HG03196 (cell line): ENCODE measurements around the gene AOC2.

ENCODE experiments used
- ATAC-seq: cut with Tn5 transposase; IDR thresholded peaks from one replicate; pipeline ENCODE4 v1.9.1; 2021; ENCODE audit not compliant: unreplicated experiment

Gene AOC2

GRCh38 chr17:42844271-42844670 is at the start of gene AOC2:
Gene AOC2 (plus strand): TSS chr17:42844580. CDS start chr17:42844627, 47 bp downstream.
- ATAC-seq = no peak

GRCh38 chr17:42795061-42795460 is 49.3 kb upstream of the AOC2 start:
- ATAC-seq = no peak

- ATAC-seq = no peak
Observed at GRCh38 chr17:42795465-42795864, 48.9 kb upstream of the AOC2 start.

GRCh38 chr17:42796066-42796758 is 48.2 kb upstream of the AOC2 start:
- ATAC-seq = no peak

GRCh38 chr17:42797067-42798007 is 47.0 kb upstream of the AOC2 start:
- no peak for ATAC-seq

GRCh38 chr17:42798011-42798382 is 46.4 kb upstream of the AOC2 start:
- no peak for ATAC-seq

- peak; percentile 76 for ATAC-seq
Observed at GRCh38 chr17:42798383-42799380, 45.7 kb upstream of the AOC2 start, which contains the start of the genes CNTD1 and COA3. Gene CNTD1 (plus strand): TSS chr17:42798861. CDS start chr17:42799068, 207 bp downstream. Gene COA3 (minus strand): TSS chr17:42798704. CDS start chr17:42798681, 23 bp downstream.

- ATAC-seq = no peak
Observed at GRCh38 chr17:42803074-42803883, 41.1 kb upstream of the AOC2 start.

- no peak for ATAC-seq
Observed at GRCh38 chr17:42804918-42805367, 39.4 kb upstream of the AOC2 start.

GRCh38 chr17:42806249-42806648 is 38.1 kb upstream of the AOC2 start:
- ATAC-seq = no peak

- ATAC-seq = no peak
Observed at GRCh38 chr17:42809250-42809649, 35.1 kb upstream of the AOC2 start.

GRCh38 chr17:42814633-42815399 is 29.6 kb upstream of the AOC2 start:
- no peak for ATAC-seq

GRCh38 chr17:42817866-42818265 is 26.5 kb upstream of the AOC2 start:
- no peak for ATAC-seq

- no peak for ATAC-seq
Observed at GRCh38 chr17:42818379-42818778, 26.0 kb upstream of the AOC2 start.

GRCh38 chr17:42819939-42820535 is 24.3 kb upstream of the AOC2 start:
- ATAC-seq = no peak

- no peak for ATAC-seq
Observed at GRCh38 chr17:42821176-42821575, 23.2 kb upstream of the AOC2 start.

- ATAC-seq = no peak
Observed at GRCh38 chr17:42827472-42827871, 16.9 kb upstream of the AOC2 start.

GRCh38 chr17:42830971-42831370 is 13.4 kb upstream of the AOC2 start:
- no peak for ATAC-seq
